Measurements from ENCODE around the gene MDH2.

DNA sequence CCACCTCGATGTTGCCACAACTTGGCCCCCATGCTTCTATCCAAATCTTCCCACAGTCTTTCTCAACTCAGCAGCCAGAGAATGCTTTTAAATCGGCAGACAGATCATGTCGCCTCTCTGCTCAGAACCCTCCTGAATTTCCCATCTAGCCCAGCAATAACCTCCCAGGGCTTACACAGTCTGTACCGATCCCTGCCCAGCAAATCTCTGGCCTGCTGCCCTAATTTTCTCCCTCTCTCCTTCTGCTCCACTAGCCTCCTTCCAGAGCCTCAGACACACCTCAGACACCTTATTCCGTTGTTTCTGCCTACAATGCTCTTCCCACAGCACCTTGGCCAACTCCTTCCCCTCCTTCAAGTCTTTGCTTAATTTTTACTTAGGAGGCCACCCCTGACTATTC is 32.3 kb downstream of the MDH2 start:
- TF ChIP-seq, protein P1, sequence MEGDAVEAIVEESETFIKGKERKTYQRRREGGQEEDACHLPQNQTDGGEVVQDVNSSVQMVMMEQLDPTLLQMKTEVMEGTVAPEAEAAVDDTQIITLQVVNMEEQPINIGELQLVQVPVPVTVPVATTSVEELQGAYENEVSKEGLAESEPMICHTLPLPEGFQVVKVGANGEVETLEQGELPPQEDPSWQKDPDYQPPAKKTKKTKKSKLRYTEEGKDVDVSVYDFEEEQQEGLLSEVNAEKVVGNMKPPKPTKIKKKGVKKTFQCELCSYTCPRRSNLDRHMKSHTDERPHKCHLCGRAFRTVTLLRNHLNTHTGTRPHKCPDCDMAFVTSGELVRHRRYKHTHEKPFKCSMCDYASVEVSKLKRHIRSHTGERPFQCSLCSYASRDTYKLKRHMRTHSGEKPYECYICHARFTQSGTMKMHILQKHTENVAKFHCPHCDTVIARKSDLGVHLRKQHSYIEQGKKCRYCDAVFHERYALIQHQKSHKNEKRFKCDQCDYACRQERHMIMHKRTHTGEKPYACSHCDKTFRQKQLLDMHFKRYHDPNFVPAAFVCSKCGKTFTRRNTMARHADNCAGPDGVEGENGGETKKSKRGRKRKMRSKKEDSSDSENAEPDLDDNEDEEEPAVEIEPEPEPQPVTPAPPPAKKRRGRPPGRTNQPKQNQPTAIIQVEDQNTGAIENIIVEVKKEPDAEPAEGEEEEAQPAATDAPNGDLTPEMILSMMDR (IDR thresholded peaks at IDR 0.05), result no peak
- TF ChIP-seq POLR2A (IDR thresholded peaks at IDR 0.05), result no peak

Measured in vagina (tissue), 2 donors.